Measurements from ENCODE around the gene KCNMB2. TPM values are rescaled to one million over a fixed set of nuclear protein-coding genes. Genes with fewer than 3 reads are reported as not detected.

Gene KCNMB2
- polyA plus RNA-seq, 1 of the 3 experiments (the other 2 are of a cell fraction): not detected

- TF ChIP-seq USF2 (IDR thresholded peaks at IDR 0.05; ENCODE audit: borderline replicate concordance, low read depth, low read length) (no peak), MEF2A (IDR thresholded peaks at IDR 0.05; ENCODE audit: borderline replicate concordance, low read depth) (no peak), FOXM1 (IDR thresholded peaks at IDR 0.05; ENCODE audit: low read depth) (no peak), ZBTB33 (IDR thresholded peaks at IDR 0.05; ENCODE audit: borderline replicate concordance, low read depth) (no peak)
Measured at GRCh38 chr3:178532476-178532875, 3.8 kb upstream of the KCNMB2 start (continued).

- H3K9ac ChIP-seq: no peak overlapping the region
- no peaks in the 10 kb centered on the region for H3K79me2 ChIP-seq (ENCODE audit: insufficient read depth)
- H3K36me3 ChIP-seq (replicated peaks in 1 of 2; ENCODE audit: control insufficient read depth in 1 of 2, insufficient read depth in 2 of 2, low read length in 1 of 2): no peaks in the 10 kb centered on the region
- 63% methylated on average over 7 of the region's 7 CpGs for WGBS (ENCODE audit: low lambda C conversion rate)
- no peaks in the 10 kb centered on the region for H3K9me2 ChIP-seq
- H3K4me3 ChIP-seq (ENCODE audit: low read depth in 2 of 2, low read length in 1 of 2): no peak overlapping the region
- H3K4me1 ChIP-seq (ENCODE audit: control insufficient read depth in 1 of 2, insufficient read depth in 2 of 2, low read depth in 1 of 2, low read length in 1 of 2): peaks cover 0 to 3% of the 10 kb centered on the region in 2 experiments; a peak in 1 of 4 replicates
- no peak overlapping the region for H3K4me2 ChIP-seq
- no peak overlapping the region for H2AFZ ChIP-seq (ENCODE audit: low read depth)
- no peaks in the 10 kb centered on the region for H3K27me3 ChIP-seq (ENCODE audit: insufficient read depth)
- no peaks in the 10 kb centered on the region for H3K9me3 ChIP-seq
- H3F3A ChIP-seq (replicated peaks; ENCODE audit: insufficient read depth): no peaks in the 10 kb centered on the region
- CTCF ChIA-PET: no interaction called here
- TF ChIP-seq, protein P1, sequence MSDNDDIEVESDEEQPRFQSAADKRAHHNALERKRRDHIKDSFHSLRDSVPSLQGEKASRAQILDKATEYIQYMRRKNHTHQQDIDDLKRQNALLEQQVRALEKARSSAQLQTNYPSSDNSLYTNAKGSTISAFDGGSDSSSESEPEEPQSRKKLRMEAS (IDR thresholded peaks at IDR 0.05; ENCODE audit: low read depth): no peak
- TF ChIP-seq EP300 (IDR thresholded peaks at IDR 0.05; ENCODE audit: borderline replicate concordance in 1 of 2, low read depth in 1 of 2, low read length in 1 of 2) (no peak), ZBTB33 (IDR thresholded peaks at IDR 0.05; ENCODE audit: borderline replicate concordance, low read depth) (no peak), FOXJ3 (CRISPR knock-in tag; IDR thresholded peaks at IDR 0.05) (no peak), FOXM1 (IDR thresholded peaks at IDR 0.05; ENCODE audit: low read depth) (no peak), TCF12 (IDR thresholded peaks at IDR 0.05) (no peak), MEF2A (IDR thresholded peaks at IDR 0.05; ENCODE audit: borderline replicate concordance, low read depth) (no peak)
- no peaks in the 10 kb centered on the region for H4K20me1 ChIP-seq (ENCODE audit: insufficient read depth)
- H3K27ac ChIP-seq (ENCODE audit: low read depth in 2 of 2, low read length in 1 of 2): no peak overlapping the region
- no peak for DNase-seq
- POLR2A ChIA-PET: no interaction called here
Measured at GRCh38 chr3:178537122-178537705, 978 bp downstream of the KCNMB2 start.

DNA sequence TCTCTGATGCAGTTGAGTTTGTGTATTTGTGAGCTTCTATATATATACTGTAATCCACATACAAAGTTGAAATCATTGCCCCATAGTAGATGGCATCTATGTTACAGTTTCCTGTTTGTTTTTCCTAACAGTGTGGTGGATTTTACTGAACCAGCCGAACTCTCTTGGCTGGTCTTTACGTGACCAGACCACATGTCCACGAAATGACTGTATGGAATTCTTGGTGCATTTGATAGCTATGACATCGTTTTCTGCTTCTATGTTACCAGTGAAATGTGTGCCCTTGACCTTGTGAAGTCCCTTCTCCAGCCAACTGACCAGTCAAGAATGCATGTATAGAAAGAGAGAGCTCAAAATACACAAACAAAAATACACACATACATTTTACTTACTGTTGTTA is 1.8 kb downstream of the KCNMB2 start:
- Histone ChIP-seq H3K36me3 (replicated peaks in 1 of 2; ENCODE audit: control insufficient read depth in 1 of 2, insufficient read depth in 2 of 2, low read length in 1 of 2) (no peaks in the 10 kb centered on the region), H2AFZ (ENCODE audit: low read depth) (no peak overlapping the region), H3K9me3 (no peaks in the 10 kb centered on the region), H3K4me2 (no peak overlapping the region), H3K4me1 (ENCODE audit: control insufficient read depth in 1 of 2, insufficient read depth in 2 of 2, low read depth in 1 of 2, low read length in 1 of 2) (peaks cover 0 to 3% of the 10 kb centered on the region in 2 experiments; a peak in 1 of 4 replicates), H3K27ac (ENCODE audit: low read depth in 2 of 2, low read length in 1 of 2) (no peak overlapping the region), H3K9me2 (no peaks in the 10 kb centered on the region), H3K79me2 (ENCODE audit: insufficient read depth) (no peaks in the 10 kb centered on the region), H4K20me1 (ENCODE audit: insufficient read depth) (no peaks in the 10 kb centered on the region), H3F3A (replicated peaks; ENCODE audit: insufficient read depth) (no peaks in the 10 kb centered on the region), H3K27me3 (ENCODE audit: insufficient read depth) (no peaks in the 10 kb centered on the region), H3K4me3 (ENCODE audit: low read depth in 2 of 2, low read length in 1 of 2) (no peak overlapping the region), H3K9ac (no peak overlapping the region)
- DNase-seq: no peak
- CTCF ChIA-PET: no interaction called here
- POLR2A ChIA-PET: no interaction called here
- WGBS (ENCODE audit: low lambda C conversion rate): 49% methylated on average over 4 of the region's 4 CpGs
- no peak for TF ChIP-seq FOXJ3 (CRISPR knock-in tag; IDR thresholded peaks at IDR 0.05)
- TF ChIP-seq EZH2phosphoT487 (IDR thresholded peaks at IDR 0.05; ENCODE audit: borderline replicate concordance, low read depth): no peak
- TF ChIP-seq RXRA (IDR thresholded peaks at IDR 0.05; ENCODE audit: borderline replicate concordance, low read depth): no peak
- no peak for TF ChIP-seq ELF1 (IDR thresholded peaks at IDR 0.05)
- no peak for TF ChIP-seq ZBTB33 (IDR thresholded peaks at IDR 0.05; ENCODE audit: borderline replicate concordance, low read depth)
- no peak for TF ChIP-seq MXI1 (IDR thresholded peaks at IDR 0.05; ENCODE audit: low read depth, low read length)
- no peak for TF ChIP-seq CTCF (IDR thresholded peaks at IDR 0.05)
- TF ChIP-seq POLR2AphosphoS5 (IDR thresholded peaks at IDR 0.05; ENCODE audit: low read depth, low read length): no peak
- no peak for TF ChIP-seq SMC3 (IDR thresholded peaks at IDR 0.05; ENCODE audit: low read depth, low read length)

Data from SK-N-SH (cell line).